H1 (cell line): ENCODE results near the gene CST11. TPM values are rescaled to one million over a fixed set of nuclear protein-coding genes. Genes with fewer than 3 reads are reported as not detected.
A peak's percentile ranks its signal among the peaks of the same experiment; 100 is the strongest.

Experiments
- CTCF ChIA-PET: fragments of 300-600 bp; sonication (Branson Sonifier 250); formaldehyde crosslinking; loops from one replicate; lab custom pipeline; 2021; ENCODE audit not compliant: partially characterized antibody; lab: Charles Lee
- POLR2A ChIA-PET: fragments of 300-600 bp; sonication (Branson Sonifier 250); formaldehyde crosslinking; loops from one replicate; lab custom pipeline; 2021; ENCODE audit warnings: inconsistent platforms; ENCODE audit not compliant: partially characterized antibody; lab: Charles Lee
- DNase-seq, 2 experiments: peaks; one replicate each; pipeline versions ENCODE4 v3.0.0 to v3.0.0-alpha.2; 2010 to 2022; ENCODE audit warnings: low spot score in 2 of 2, low read depth in 1 of 2, mixed read lengths in 1 of 2
- FAIRE-seq: peaks from 2 replicates; lab custom pipeline; 2011; peaks lifted over from hg19 to GRCh38; lab: Jason Lieb, UNC
- H2AFZ ChIP-seq: 2 replicates; pipeline ENCODE4 v1.8.1; 2012; ENCODE audit warnings: low read length, inconsistent platforms
- H2AK5ac ChIP-seq: 2 replicates; pipeline ENCODE4 v1.6.1; 2013; ENCODE audit warnings: low read depth, low read length
- H2BK120ac ChIP-seq: replicated peaks from 2 replicates; pipeline ENCODE3; 2013; ENCODE audit warnings: low read depth, low read length, inconsistent platforms
- H2BK12ac ChIP-seq: 2 replicates; pipeline ENCODE4 v1.6.1; 2013; ENCODE audit warnings: low read depth, low read length
- H2BK15ac ChIP-seq: 2 replicates; pipeline ENCODE4 v1.6.1; 2013; ENCODE audit warnings: low read length
- H2BK20ac ChIP-seq: 2 replicates; pipeline ENCODE4 v1.6.1; 2013; ENCODE audit warnings: low read length
- H2BK5ac ChIP-seq: 2 replicates; pipeline ENCODE4 v1.6.1; 2013; ENCODE audit warnings: low read depth, low read length
- H3K14ac ChIP-seq: 2 replicates; pipeline ENCODE4 v1.6.1; 2013; ENCODE audit warnings: inconsistent platforms; ENCODE audit not compliant: insufficient read length
- H3K18ac ChIP-seq: 2 replicates; pipeline ENCODE4 v1.6.1; 2013; ENCODE audit warnings: low read length; ENCODE audit errors: extremely low read depth
- H3K23ac ChIP-seq: 2 replicates; pipeline ENCODE4 v1.6.1; 2013; ENCODE audit warnings: inconsistent platforms; ENCODE audit not compliant: insufficient read length
- H3K23me2 ChIP-seq: 2 replicates; pipeline ENCODE4 v1.6.1; 2013; ENCODE audit warnings: low read depth, low read length
- H3K27ac ChIP-seq: 2 replicates; pipeline ENCODE4 v1.6.1; 2011; ENCODE audit warnings: low read depth, low read length, inconsistent platforms
- H3K27me3 ChIP-seq, 4 experiments: replicated peaks in 1 of 4; 1 replicate in 1 of 4; 2 replicates in 3 of 4; pipeline versions ENCODE4 v1.6.1 to v1.8.1; 2011 to 2013; ENCODE audit warnings: low read length in 3 of 4, mild to moderate bottlenecking in 3 of 4, inconsistent platforms in 2 of 4, mixed read lengths in 2 of 4, moderate library complexity in 1 of 4; ENCODE audit not compliant: control insufficient read depth in 3 of 4, insufficient read depth in 3 of 4; ENCODE audit errors: extremely low read depth in 1 of 4
- H3K36me3 ChIP-seq, 4 experiments: 2 replicates each; pipeline versions ENCODE4 v1.6.1 to v1.8.1; 2011 to 2013; ENCODE audit warnings: mild to moderate bottlenecking in 4 of 4, low read length in 3 of 4, moderate library complexity in 2 of 4, control low read depth in 1 of 4, inconsistent platforms in 1 of 4; ENCODE audit not compliant: insufficient read depth in 4 of 4, control insufficient read depth in 2 of 4
- H3K4ac ChIP-seq: replicated peaks from 2 replicates; pipeline ENCODE3; 2013; ENCODE audit warnings: low read length, low read depth, mixed read lengths, inconsistent platforms; ENCODE audit not compliant: insufficient read length
- H3K4me1 ChIP-seq, 4 experiments: replicated peaks in 1 of 4; 1 replicate in 1 of 4; 2 replicates in 3 of 4; pipeline versions ENCODE4 v1.6.1 to v1.8.1; 2011 to 2013; ENCODE audit warnings: low read length in 3 of 4, inconsistent platforms in 2 of 4, mixed read lengths in 1 of 4; ENCODE audit not compliant: insufficient read depth in 4 of 4, control insufficient read depth in 3 of 4
- H3K4me2 ChIP-seq, 2 experiments: 2 replicates each; pipeline versions ENCODE4 v1.6.1 to v1.8.1; 2011 to 2013; ENCODE audit warnings: low read depth in 2 of 2, low read length in 2 of 2, control low read depth in 1 of 2, inconsistent platforms in 1 of 2, mild to moderate bottlenecking in 1 of 2; ENCODE audit not compliant: insufficient read depth in 1 of 2
- H3K4me3 ChIP-seq, 4 experiments: fragments of 200-600, 300-600 bp in 1 of 4; sonication (generic), shearing (Covaris generic), sonication (Bioruptor Twin) in 1 of 4; 2 replicates each; pipeline versions ENCODE4 v1.5.1 to v1.8.1; 2011 to 2016; ENCODE audit warnings: low read length in 4 of 4, low read depth in 3 of 4, control low read depth in 2 of 4, inconsistent platforms in 2 of 4, mild to moderate bottlenecking in 2 of 4, mixed read lengths in 1 of 4, moderate library complexity in 1 of 4; ENCODE audit not compliant: insufficient read depth in 2 of 4; ENCODE audit errors: extremely low read depth in 1 of 4
- H3K56ac ChIP-seq: replicated peaks from 2 replicates; pipeline ENCODE3; 2013; ENCODE audit warnings: low read depth, mild to moderate bottlenecking, mixed read lengths, low read length, inconsistent platforms; ENCODE audit not compliant: insufficient read length
- H3K79me1 ChIP-seq: 2 replicates; pipeline ENCODE4 v1.6.1; 2013; ENCODE audit warnings: low read depth, low read length, control low read depth
- H3K79me2 ChIP-seq, 2 experiments: 2 replicates each; pipeline versions ENCODE4 v1.6.1 to v1.8.1; 2012 to 2013; ENCODE audit warnings: low read length in 2 of 2, mild to moderate bottlenecking in 2 of 2, inconsistent platforms in 1 of 2; ENCODE audit not compliant: insufficient read depth in 2 of 2, control insufficient read depth in 1 of 2
- H3K9ac ChIP-seq, 4 experiments: replicated peaks in 1 of 4; 1 replicate in 1 of 4; 2 replicates in 3 of 4; pipeline versions ENCODE4 v1.6.1 to v1.8.1; 2011 to 2013; ENCODE audit warnings: low read depth in 3 of 4, low read length in 3 of 4, control low read depth in 2 of 4, mild to moderate bottlenecking in 2 of 4, moderate library complexity in 2 of 4, inconsistent platforms in 1 of 4; ENCODE audit errors: extremely low read depth in 1 of 4
- H3K9me3 ChIP-seq, 2 experiments: 2 replicates each; pipeline versions ENCODE4 v1.6.1 to v1.8.1; 2012 to 2013; ENCODE audit warnings: mild to moderate bottlenecking in 2 of 2, moderate library complexity in 2 of 2, control low read depth in 1 of 2, inconsistent platforms in 1 of 2, low read depth in 1 of 2, low read length in 1 of 2, mixed read lengths in 1 of 2; ENCODE audit not compliant: insufficient read depth in 2 of 2
- H4K20me1 ChIP-seq, 2 experiments: replicated peaks in 1 of 2; 2 replicates each; pipeline versions ENCODE3 to v1.8.1; 2011 to 2013; ENCODE audit warnings: inconsistent platforms in 2 of 2, low read length in 2 of 2, mild to moderate bottlenecking in 1 of 2; ENCODE audit not compliant: insufficient read depth in 2 of 2, control insufficient read depth in 1 of 2
- H4K5ac ChIP-seq: 2 replicates; pipeline ENCODE4 v1.6.1; 2013; ENCODE audit warnings: low read length, low read depth, mixed read lengths, inconsistent platforms; ENCODE audit not compliant: insufficient read length
- H4K8ac ChIP-seq: 2 replicates; pipeline ENCODE4 v1.8.0; 2013; ENCODE audit warnings: mild to moderate bottlenecking, moderate library complexity, low read length, inconsistent platforms; ENCODE audit not compliant: insufficient read depth; ENCODE audit errors: extremely low read depth
- H4K91ac ChIP-seq: replicated peaks from 2 replicates; pipeline ENCODE3; 2013; ENCODE audit warnings: low read length, mixed read lengths, inconsistent platforms; ENCODE audit not compliant: insufficient read length
- ATF2 ChIP-seq: IDR thresholded peaks from 2 replicates; pipeline ENCODE4 v1.6.1; 2012; ENCODE audit warnings: low read length, inconsistent platforms
- JUND ChIP-seq: IDR thresholded peaks from 2 replicates; pipeline ENCODE4 v1.6.1; 2011; ENCODE audit warnings: mild to moderate bottlenecking, improper control_type of control experiment, low read length
- MAX ChIP-seq: IDR thresholded peaks from 2 replicates; pipeline ENCODE4 v1.6.1; 2012; ENCODE audit warnings: inconsistent platforms
- POLR2AphosphoS5 ChIP-seq: IDR thresholded peaks from 2 replicates; pipeline ENCODE4 v1.6.1; 2011; ENCODE audit warnings: low read depth, low read length
- TCF12 ChIP-seq: IDR thresholded peaks from 2 replicates; pipeline ENCODE4 v1.6.1; 2011; ENCODE audit warnings: low read depth, mild to moderate bottlenecking, low read length
- WGBS, 2 experiments: shearing (Covaris generic) in 1 of 2; methylation state at CpG; one replicate each; pipeline versions ENCODE4 v1.1.6 to v1.1.7; 2013 to 2015; ENCODE audit warnings: low lambda C conversion rate in 2 of 2, mixed read lengths in 2 of 2, inconsistent platforms in 1 of 2, low coverage in 1 of 2, missing lambda C conversion rate in 1 of 2; ENCODE audit not compliant: insufficient replicate concordance in 2 of 2, insufficient coverage in 1 of 2, insufficient read length in 1 of 2; ENCODE audit errors: extremely low coverage in 1 of 2, missing lambda C conversion rate in 1 of 2; 5-methylcytosine and 5-hydroxymethylcytosine counted together
- polyA plus RNA-seq, 7 experiments: library from polyadenylated mRNA; depleted of rRNA in 3 of 7; stranded (reverse) in 5 of 7; unstranded in 2 of 7; fragments of >200 nt in 5 of 7; fragments of 200-250 nt in 2 of 7; gene quantifications; 1 replicate in 5 of 7; 2 replicates in 1 of 7; 4 replicates in 1 of 7; pipeline versions ENCODE4 v1.2.1 to v1.2.3, GENCODE V29; 2011 to 2013; ENCODE audit warnings: missing spikeins in 2 of 7, mixed read lengths in 2 of 7
- total RNA-seq: library from RNA; stranded (reverse); fragmentation: NEBNext Ultra II Directional; extraction: Animal tissue kit (Norgen Biotek cat#: 25700); gene quantifications from 2 replicates; pipeline ENCODE4 v1.2.1, GENCODE V29; 2021

The CST11 gene
- total and polyA plus RNA-seq, 2 of the 8 experiments (the other 6 are each of a cell fraction or from before 2014, with no cell fraction given): 2.0 TPM; not detected in 1

- Histone ChIP-seq H3K4me2 (no peak overlapping the region), H3K14ac (no peak overlapping the region), H2BK15ac (no peak overlapping the region), H2BK20ac (no peak overlapping the region), H3K9me3 (no peaks in the 10 kb centered on the region), H4K5ac (no peak overlapping the region), H3K23me2 (no peaks in the 10 kb centered on the region), H3K79me1 (0 out of 2 replicates have a peak, but pooled peaks cover 6% of the 10 kb centered on the region), H2BK120ac (no peak overlapping the region), H3K27me3 (no peaks in the 10 kb centered on the region), H3K23ac (no peak overlapping the region), H3K9ac (no peak overlapping the region), H3K4me1 (peaks cover 0 to 3% (median 1%) of the 10 kb centered on the region in 4 experiments; a peak in 3 of 7 replicates), H3K4ac (no peak overlapping the region), H3K18ac (no peak overlapping the region), H2AFZ (no peak overlapping the region), H3K4me3 (no peak overlapping the region), H3K79me2 (peaks cover 8 to 99% of the 10 kb centered on the region in 2 experiments), H3K56ac (no peak overlapping the region), H2BK12ac (no peak overlapping the region), H2AK5ac (no peak overlapping the region), H4K20me1 (peaks cover 5 to 19% of the 10 kb centered on the region in 2 experiments), H3K36me3 (no peaks in the 10 kb centered on the region), H3K27ac (no peak overlapping the region), H2BK5ac (no peak overlapping the region), H4K91ac (no peak overlapping the region), H4K8ac (no peak overlapping the region)
- CTCF ChIA-PET: interaction anchor here (0.7 to 1.5 kb wide), 5 partner anchors 10 to 37 kb away, joined by 3 to 5 read pairs (median 3); partner anchors contain the start of gene NAPB
- no peak for DNase-seq
- 0 out of 2 replicates have a peak, but pooled peaks have one; percentile 43 for TF ChIP-seq POLR2AphosphoS5
- peak; percentile 69; the same call in 1 of the 2 replicates for TF ChIP-seq TCF12
- no peak for TF ChIP-seq MAX
- TF ChIP-seq JUND: no peak
- TF ChIP-seq ATF2: no peak
- 77% methylated on average over 3 of the region's 3 CpGs; no CpG with 5 or more reads in 1 of the 2 experiments for WGBS, 2 experiments
- no peak for FAIRE-seq
- POLR2A ChIA-PET: interaction anchor here (0.8 to 1.5 kb wide), 2 partner anchors 9 to 12 kb away, joined by 3 to 4 read pairs; partner anchors contain the start of gene NAPB
Observed at GRCh38 chr20:23409800-23410199, 42.9 kb downstream of the CST11 start.
